ENCODE results near the gene CCNH.

CCNH gene

DNA sequence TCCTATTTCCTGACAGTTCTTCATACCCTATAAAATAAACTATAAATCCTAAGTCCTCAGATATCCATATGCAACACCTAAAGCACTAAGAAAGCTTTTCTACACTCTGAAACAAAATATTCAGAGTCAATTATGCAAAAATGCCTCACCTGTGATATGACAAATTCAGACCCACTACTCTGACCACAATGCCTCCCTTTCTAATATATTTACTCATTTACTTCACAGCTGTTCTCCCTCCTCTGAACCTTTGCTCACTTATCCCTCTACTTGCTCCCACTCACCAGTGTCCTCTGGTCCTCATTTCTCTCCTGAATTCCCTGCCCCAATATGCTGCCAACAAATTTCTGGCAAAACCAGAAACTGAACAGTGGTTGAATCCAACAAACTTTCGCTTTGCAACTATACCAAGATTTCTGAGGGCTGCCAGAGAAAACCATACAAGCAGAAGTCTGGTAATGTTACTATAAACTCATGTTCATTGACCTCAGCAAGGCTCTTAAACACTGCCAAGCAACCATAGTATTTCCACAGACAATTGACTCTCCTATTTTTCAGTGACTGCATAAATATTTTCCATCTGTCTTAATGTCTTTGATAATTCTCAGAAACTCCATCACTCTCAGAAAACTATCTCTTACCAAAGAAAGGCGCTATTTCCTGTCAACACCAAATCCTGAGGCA is 7.1 kb downstream of the CCNH start:
- Histone ChIP-seq H3K36me3 (ENCODE audit: control insufficient read depth, insufficient read depth, low read length) (peaks cover 66% of the 10 kb centered on the region), H3K4me1 (ENCODE audit: control insufficient read depth, insufficient read depth, low read length, poor library complexity, severe bottlenecking) (peaks cover 7% of the 10 kb centered on the region), H3K4me3 (ENCODE audit: insufficient read depth, low read depth, low read length, poor library complexity, severe bottlenecking) (no peak overlapping the region), H3K27me3 (replicated peaks; ENCODE audit: control insufficient read depth, insufficient read depth, low read length, poor library complexity, severe bottlenecking) (no peaks in the 10 kb centered on the region), H3K9me3 (ENCODE audit: control insufficient read depth, low read length) (no peaks in the 10 kb centered on the region), H3K27ac (ENCODE audit: insufficient read depth, low read length, poor library complexity, severe bottlenecking) (no peak overlapping the region)
- DNase-seq, result no peak

DNA sequence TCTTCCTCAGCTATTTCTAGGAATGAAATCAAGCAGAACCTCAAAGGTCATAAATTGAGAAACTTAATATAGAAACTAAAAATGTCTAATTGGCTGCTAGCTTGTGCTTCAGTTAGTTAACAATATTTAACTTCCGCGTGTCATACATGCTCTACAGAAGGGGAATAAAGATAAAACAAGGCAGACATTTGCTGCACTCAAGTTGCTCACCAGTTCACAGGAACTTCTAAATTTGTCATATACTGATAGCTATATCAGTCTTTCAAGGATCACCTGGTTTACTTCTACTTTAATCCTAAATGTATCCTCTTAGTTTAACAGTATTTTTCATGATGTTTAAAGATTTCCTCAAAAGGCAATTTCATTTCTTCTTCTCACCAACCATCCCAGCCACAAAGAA is 8.4 kb downstream of the CCNH start:
- no peak for DNase-seq
- Histone ChIP-seq H3K27ac (ENCODE audit: insufficient read depth, low read length, poor library complexity, severe bottlenecking) (no peak overlapping the region), H3K9me3 (ENCODE audit: control insufficient read depth, low read length) (no peaks in the 10 kb centered on the region), H3K4me3 (ENCODE audit: insufficient read depth, low read depth, low read length, poor library complexity, severe bottlenecking) (no peak overlapping the region), H3K36me3 (ENCODE audit: control insufficient read depth, insufficient read depth, low read length) (peaks cover 66% of the 10 kb centered on the region), H3K4me1 (ENCODE audit: control insufficient read depth, insufficient read depth, low read length, poor library complexity, severe bottlenecking) (peaks cover 9% of the 10 kb centered on the region), H3K27me3 (replicated peaks; ENCODE audit: control insufficient read depth, insufficient read depth, low read length, poor library complexity, severe bottlenecking) (no peaks in the 10 kb centered on the region)

DNA sequence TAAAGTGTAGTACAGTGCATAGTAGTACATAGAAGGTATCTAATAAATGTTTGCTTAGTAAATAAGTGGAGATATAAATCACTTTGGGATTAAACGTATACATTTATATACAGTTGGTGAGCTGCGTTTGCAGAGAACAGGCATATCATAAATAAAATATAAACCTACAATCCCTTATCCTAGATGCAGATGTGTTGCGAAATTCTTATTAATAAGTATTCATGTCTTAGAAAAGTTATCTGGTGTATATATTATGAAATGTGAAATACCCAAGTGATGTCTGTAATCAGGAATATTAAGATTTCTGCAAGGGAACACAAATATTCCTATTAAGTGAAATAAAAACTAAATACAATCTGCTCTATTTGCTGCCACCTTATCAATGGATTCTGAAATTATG is 8.8 kb downstream of the CCNH start:
- no peak for DNase-seq
- H3K27me3 ChIP-seq (replicated peaks; ENCODE audit: control insufficient read depth, insufficient read depth, low read length, poor library complexity, severe bottlenecking), result no peaks in the 10 kb centered on the region
- no peak overlapping the region for H3K4me3 ChIP-seq (ENCODE audit: insufficient read depth, low read depth, low read length, poor library complexity, severe bottlenecking)
- H3K36me3 ChIP-seq (ENCODE audit: control insufficient read depth, insufficient read depth, low read length), result peaks cover 67% of the 10 kb centered on the region
- H3K9me3 ChIP-seq (ENCODE audit: control insufficient read depth, low read length), result no peaks in the 10 kb centered on the region
- peaks cover 9% of the 10 kb centered on the region for H3K4me1 ChIP-seq (ENCODE audit: control insufficient read depth, insufficient read depth, low read length, poor library complexity, severe bottlenecking)
- H3K27ac ChIP-seq (ENCODE audit: insufficient read depth, low read length, poor library complexity, severe bottlenecking), result no peak overlapping the region

DNA sequence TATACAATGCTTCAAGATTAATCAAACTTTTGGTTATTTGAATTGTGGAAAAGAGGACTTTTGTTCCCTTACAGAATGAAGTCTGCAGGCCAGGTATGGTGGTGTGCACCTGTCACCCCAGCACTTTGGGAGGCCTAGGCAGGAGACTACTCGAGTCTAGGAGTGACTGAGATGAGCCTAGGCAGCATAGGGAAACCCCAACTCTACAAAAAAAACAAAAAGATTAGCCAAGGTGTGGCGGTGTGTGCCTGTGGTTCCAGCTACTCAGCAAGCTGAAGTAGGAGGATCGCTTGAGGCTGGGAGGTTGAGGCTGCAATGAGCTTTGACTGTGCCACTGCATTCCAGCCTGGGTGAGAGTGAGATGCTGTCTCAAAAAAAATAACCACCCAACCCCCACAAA is 9.3 kb downstream of the CCNH start:
- peaks cover 67% of the 10 kb centered on the region for H3K36me3 ChIP-seq (ENCODE audit: control insufficient read depth, insufficient read depth, low read length)
- peaks cover 5% of the 10 kb centered on the region for H3K4me1 ChIP-seq (ENCODE audit: control insufficient read depth, insufficient read depth, low read length, poor library complexity, severe bottlenecking)

DNA sequence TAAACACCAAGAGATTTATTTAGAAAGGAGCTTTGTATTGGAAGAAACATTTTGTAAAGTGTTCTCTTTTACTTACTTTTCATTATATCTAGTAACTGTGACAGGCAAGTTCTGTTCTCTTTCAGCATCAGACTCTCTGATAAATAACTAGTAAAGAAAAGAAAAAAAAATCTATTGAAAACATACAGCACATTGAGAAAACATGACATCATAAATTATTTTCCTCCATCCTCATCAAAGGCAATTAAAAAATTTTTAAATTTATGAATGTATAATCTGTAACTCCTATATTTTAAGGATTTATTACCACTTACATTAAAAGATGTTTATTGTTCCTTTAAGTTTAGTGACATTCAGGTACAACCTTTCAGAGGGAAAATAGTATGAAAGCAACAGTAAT is 11.1 kb downstream of the CCNH start:
- Histone ChIP-seq H3K27ac (ENCODE audit: insufficient read depth, low read length, poor library complexity, severe bottlenecking) (no peak overlapping the region), H3K27me3 (replicated peaks; ENCODE audit: control insufficient read depth, insufficient read depth, low read length, poor library complexity, severe bottlenecking) (no peaks in the 10 kb centered on the region), H3K4me3 (ENCODE audit: insufficient read depth, low read depth, low read length, poor library complexity, severe bottlenecking) (no peak overlapping the region), H3K9me3 (ENCODE audit: control insufficient read depth, low read length) (no peaks in the 10 kb centered on the region), H3K36me3 (ENCODE audit: control insufficient read depth, insufficient read depth, low read length) (peaks cover 67% of the 10 kb centered on the region), H3K4me1 (ENCODE audit: control insufficient read depth, insufficient read depth, low read length, poor library complexity, severe bottlenecking) (peaks cover 4% of the 10 kb centered on the region)
- DNase-seq, result no peak

More for the DNA sequence above, 9.3 kb downstream of the CCNH start:
- Histone ChIP-seq H3K9me3 (ENCODE audit: control insufficient read depth, low read length) (no peaks in the 10 kb centered on the region), H3K27me3 (replicated peaks; ENCODE audit: control insufficient read depth, insufficient read depth, low read length, poor library complexity, severe bottlenecking) (no peaks in the 10 kb centered on the region), H3K4me3 (ENCODE audit: insufficient read depth, low read depth, low read length, poor library complexity, severe bottlenecking) (no peak overlapping the region), H3K27ac (ENCODE audit: insufficient read depth, low read length, poor library complexity, severe bottlenecking) (no peak overlapping the region)
- peak in 1 of 3 donors; percentile 0 for DNase-seq

DNA sequence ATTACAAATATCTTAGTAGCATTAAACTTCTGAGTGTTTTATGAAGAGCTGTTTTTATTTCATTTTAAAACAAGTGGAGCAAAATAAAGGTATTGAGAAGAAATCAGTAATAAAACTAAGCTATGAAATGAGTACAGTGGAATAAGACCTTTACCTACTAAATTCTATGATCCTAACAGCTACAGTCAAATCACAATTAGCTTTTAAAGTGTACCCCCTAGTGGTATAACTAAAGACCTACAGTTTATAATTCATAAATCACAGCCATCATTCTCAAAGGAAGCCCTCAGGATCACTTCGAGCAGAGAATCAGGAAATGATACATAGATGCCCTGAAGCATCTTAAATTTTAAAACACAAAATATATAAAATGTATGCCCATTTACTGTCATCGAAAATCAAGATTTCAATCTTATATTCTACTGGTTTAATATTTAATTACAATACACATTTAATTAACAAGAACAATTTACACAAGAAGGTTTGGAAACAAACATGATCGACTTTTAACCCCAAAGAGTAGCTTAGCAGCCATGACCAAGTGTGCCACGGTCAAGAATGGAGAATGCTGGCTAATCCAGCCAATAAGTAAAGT is 12.3 kb downstream of the CCNH start:
- no peak for DNase-seq
- no peak overlapping the region for H3K27ac ChIP-seq (ENCODE audit: insufficient read depth, low read length, poor library complexity, severe bottlenecking)
- no peak overlapping the region for H3K4me3 ChIP-seq (ENCODE audit: insufficient read depth, low read depth, low read length, poor library complexity, severe bottlenecking)
- H3K4me1 ChIP-seq (ENCODE audit: control insufficient read depth, insufficient read depth, low read length, poor library complexity, severe bottlenecking), result peaks cover 4% of the 10 kb centered on the region
- H3K27me3 ChIP-seq (replicated peaks; ENCODE audit: control insufficient read depth, insufficient read depth, low read length, poor library complexity, severe bottlenecking), result no peaks in the 10 kb centered on the region
- peaks cover 71% of the 10 kb centered on the region for H3K36me3 ChIP-seq (ENCODE audit: control insufficient read depth, insufficient read depth, low read length)
- H3K9me3 ChIP-seq (ENCODE audit: control insufficient read depth, low read length), result no peaks in the 10 kb centered on the region

- H3K4me3 ChIP-seq (ENCODE audit: insufficient read depth, low read depth, low read length, poor library complexity, severe bottlenecking), result no peak overlapping the region
- H3K27me3 ChIP-seq (replicated peaks; ENCODE audit: control insufficient read depth, insufficient read depth, low read length, poor library complexity, severe bottlenecking), result no peaks in the 10 kb centered on the region
- no peak overlapping the region for H3K27ac ChIP-seq (ENCODE audit: insufficient read depth, low read length, poor library complexity, severe bottlenecking)
- H3K9me3 ChIP-seq (ENCODE audit: control insufficient read depth, low read length), result no peaks in the 10 kb centered on the region
- peaks cover 71% of the 10 kb centered on the region for H3K36me3 ChIP-seq (ENCODE audit: control insufficient read depth, insufficient read depth, low read length)
- DNase-seq, result no peak
- peaks cover 4% of the 10 kb centered on the region for H3K4me1 ChIP-seq (ENCODE audit: control insufficient read depth, insufficient read depth, low read length, poor library complexity, severe bottlenecking)
Measured at GRCh38 chr5:87399720-87400119, 13.0 kb downstream of the CCNH start.

DNA sequence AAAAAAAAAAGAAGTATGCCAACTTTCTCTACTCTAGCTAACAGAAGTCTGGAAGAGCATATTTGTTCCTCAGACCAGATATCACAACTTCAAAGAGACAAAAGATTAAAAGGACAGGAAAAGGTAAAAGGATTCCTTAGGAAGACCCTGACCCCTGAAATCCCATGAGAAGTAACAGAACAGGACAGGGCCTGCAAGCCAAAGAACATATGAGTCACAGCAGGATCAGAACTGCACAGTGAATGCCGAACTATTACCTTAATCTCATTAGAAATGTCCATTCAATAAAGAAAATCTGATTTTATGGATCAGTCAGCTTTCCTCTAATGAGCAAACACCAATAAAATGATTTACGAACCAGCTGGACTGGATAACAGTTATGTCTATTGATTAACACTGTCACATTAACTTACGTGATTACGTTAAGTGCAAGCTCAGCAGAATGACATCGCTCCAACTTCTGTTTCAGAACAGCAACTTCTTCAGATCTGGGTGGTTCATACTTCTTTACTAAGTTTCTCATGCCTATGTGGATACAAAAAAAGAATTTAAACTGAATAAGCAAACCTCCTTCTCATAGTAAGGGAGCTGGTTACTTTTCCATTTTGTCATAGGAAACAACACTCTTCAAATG is 13.6 kb downstream of the CCNH start:
- H3K9me3 ChIP-seq (ENCODE audit: control insufficient read depth, low read length), result no peaks in the 10 kb centered on the region
- no peaks in the 10 kb centered on the region for H3K27me3 ChIP-seq (replicated peaks; ENCODE audit: control insufficient read depth, insufficient read depth, low read length, poor library complexity, severe bottlenecking)
- peaks cover 70% of the 10 kb centered on the region for H3K36me3 ChIP-seq (ENCODE audit: control insufficient read depth, insufficient read depth, low read length)
- no peak overlapping the region for H3K27ac ChIP-seq (ENCODE audit: insufficient read depth, low read length, poor library complexity, severe bottlenecking)
- H3K4me3 ChIP-seq (ENCODE audit: insufficient read depth, low read depth, low read length, poor library complexity, severe bottlenecking), result no peak overlapping the region
- DNase-seq, result no peak
- H3K4me1 ChIP-seq (ENCODE audit: control insufficient read depth, insufficient read depth, low read length, poor library complexity, severe bottlenecking), result peaks cover 4% of the 10 kb centered on the region

- Histone ChIP-seq H3K9me3 (ENCODE audit: control insufficient read depth, low read length) (no peaks in the 10 kb centered on the region), H3K4me1 (ENCODE audit: control insufficient read depth, insufficient read depth, low read length, poor library complexity, severe bottlenecking) (peaks cover 1% of the 10 kb centered on the region), H3K4me3 (ENCODE audit: insufficient read depth, low read depth, low read length, poor library complexity, severe bottlenecking) (no peak overlapping the region), H3K27me3 (replicated peaks; ENCODE audit: control insufficient read depth, insufficient read depth, low read length, poor library complexity, severe bottlenecking) (no peaks in the 10 kb centered on the region), H3K27ac (ENCODE audit: insufficient read depth, low read length, poor library complexity, severe bottlenecking) (no peak overlapping the region), H3K36me3 (ENCODE audit: control insufficient read depth, insufficient read depth, low read length) (peaks cover 85% of the 10 kb centered on the region)
- DNase-seq, result no peak
Measured at GRCh38 chr5:87394411-87395165, 18.1 kb downstream of the CCNH start.

GRCh38 chr5:87393331-87393730 is 19.4 kb downstream of the CCNH start:
- H3K27ac ChIP-seq (ENCODE audit: insufficient read depth, low read length, poor library complexity, severe bottlenecking), result no peak overlapping the region
- H3K27me3 ChIP-seq (replicated peaks; ENCODE audit: control insufficient read depth, insufficient read depth, low read length, poor library complexity, severe bottlenecking), result no peaks in the 10 kb centered on the region
- no peak for DNase-seq
- H3K4me3 ChIP-seq (ENCODE audit: insufficient read depth, low read depth, low read length, poor library complexity, severe bottlenecking), result no peak overlapping the region
- H3K36me3 ChIP-seq (ENCODE audit: control insufficient read depth, insufficient read depth, low read length), result peaks cover 87% of the 10 kb centered on the region
- no peaks in the 10 kb centered on the region for H3K9me3 ChIP-seq (ENCODE audit: control insufficient read depth, low read length)
- H3K4me1 ChIP-seq (ENCODE audit: control insufficient read depth, insufficient read depth, low read length, poor library complexity, severe bottlenecking), result no peaks in the 10 kb centered on the region
